Stomach (tissue), 9 donors: Measurements from ENCODE around the gene CTNNA3. TPM values are rescaled to one million over a fixed set of nuclear protein-coding genes. Genes with fewer than 3 reads are reported as not detected.

Source experiments
- DNase-seq, 2 donors: peaks; one replicate each; pipeline versions ENCODE4 v3.0.0 to v3.0.0-alpha.2; 2013 to 2019
- H3K27ac ChIP-seq, 5 donors: fragments of 200-600 bp in 4 of 5; sonication (generic) in 4 of 5; one replicate each; pipeline ENCODE4 v1.5.1; 2013 to 2019; ENCODE audit warnings: mild to moderate bottlenecking in 1 of 5, moderate library complexity in 1 of 5
- H3K27me3 ChIP-seq, 3 donors: fragments of 200-600 bp; sonication (generic); one replicate each; pipeline ENCODE4 v1.5.1; 2017 to 2019; ENCODE audit warnings: mixed run types in 1 of 3
- H3K36me3 ChIP-seq, 4 donors: fragments of 200-600 bp; sonication (generic); 1 replicate in 3 of 4; 2 replicates in 1 of 4; pipeline ENCODE4 v1.5.1; 2016 to 2019
- H3K4me1 ChIP-seq, 4 donors: fragments of 200-600 bp; sonication (generic); one replicate each; pipeline ENCODE4 v1.5.1; 2016 to 2019
- H3K4me3 ChIP-seq, 4 donors: fragments of 200-600 bp; sonication (generic) in 3 of 4; one replicate each; pipeline ENCODE4 v1.5.1; 2016 to 2019; ENCODE audit warnings: mild to moderate bottlenecking in 1 of 4
- H3K9me3 ChIP-seq, 4 donors: fragments of 200-600 bp; sonication (generic); one replicate each; pipeline ENCODE4 v1.5.1; 2016 to 2019
- CTCF ChIP-seq, 7 experiments: fragments of 450-650 bp in 4 of 7; fragments of 200-600 bp in 3 of 7; sonication (generic) in 3 of 7; IDR thresholded peaks; one replicate each; pipeline ENCODE4 v1.5.1; 2016 to 2019; ENCODE audit warnings: antibody characterized with exemption in 7 of 7, control low read depth in 2 of 7, mild to moderate bottlenecking in 1 of 7
- EP300 ChIP-seq: sonication (generic); formaldehyde crosslinking; IDR thresholded peaks from one replicate; pipeline ENCODE4 v1.6.1; 2017; ENCODE audit warnings: antibody characterized with exemption
- POLR2A ChIP-seq, 4 donors: fragments of 450-650 bp; IDR thresholded peaks; one replicate each; pipeline ENCODE4 v1.6.1; 2016; ENCODE audit warnings: antibody characterized with exemption in 4 of 4, control low read depth in 2 of 4, mild to moderate bottlenecking in 1 of 4, moderate library complexity in 1 of 4
- POLR2AphosphoS5 ChIP-seq, 3 donors: sonication (generic); formaldehyde crosslinking; IDR thresholded peaks; one replicate each; pipeline ENCODE4 v1.6.1; 2016; ENCODE audit warnings: antibody characterized with exemption in 3 of 3
- WGBS, 5 donors: extraction: QIAGEN DNeasy Blood & Tissue Kit in 3 of 5; methylation state at CpG; one replicate each; pipeline versions ENCODE4 v1.1.5 to v1.1.7; 2013 to 2018; 5-methylcytosine and 5-hydroxymethylcytosine counted together
- intact Hi-C: fragments of 100-400 bp; cut with DNase I; formaldehyde crosslinking; loops from one replicate; pipeline ENCODE4 v1.15.1; 2023; ENCODE audit warnings: low total_unique reads
- polyA plus RNA-seq, 3 donors: library from polyadenylated mRNA; stranded (reverse); fragments of 200-250 nt; gene quantifications; one replicate each; pipeline ENCODE4 v1.2.3, GENCODE V29; 2013
- total RNA-seq, 5 donors: library from RNA; depleted of rRNA; stranded (reverse); fragments of >200 nt; gene quantifications; one replicate each; pipeline versions ENCODE4 v1.1.0 to v1.2.3, GENCODE V29; 2014 to 2016
- donor health status: healthy with polysubstance abuse.
- donor health status: Bipolar disorder and iron deficiency.
- donor health status: healthy.

Gene CTNNA3
- total and polyA plus RNA-seq, 8 donors, result 0.14 to 46.1 (median 12.9) TPM; not detected in 2

- Histone ChIP-seq H3K27ac (no peak overlapping the region), H3K27me3 (no peaks in the 10 kb centered on the region), H3K36me3 (no peaks in the 10 kb centered on the region), H3K4me1 (peaks cover 0 to 4% (median 0%) of the 10 kb centered on the region in 4 donors), H3K9me3 (no peaks in the 10 kb centered on the region), H3K4me3 (no peak overlapping the region)
- no peak for DNase-seq
- intact Hi-C loops, result no loop called here
- TF ChIP-seq POLR2A (IDR thresholded peaks at IDR 0.05), result no peak
- TF ChIP-seq EP300, result no peak
- no peak for TF ChIP-seq CTCF (IDR thresholded peaks at IDR 0.05)
- TF ChIP-seq POLR2AphosphoS5 (IDR thresholded peaks at IDR 0.05), result no peak
- WGBS, 5 donors, result 83 to 94% (median 91%) methylated on average over 2 of the region's 2 CpGs
These were observed 1513.0 kb downstream of the CTNNA3 start for GRCh38 chr10:66183028-66183427.

GRCh38 chr10:66180581-66181318 lies 1515.2 kb downstream of the CTNNA3 start:
- TF ChIP-seq CTCF (IDR thresholded peaks at IDR 0.05), result peak in 5 of 7 experiments; percentile 39 to 65 (median 57)
- TF ChIP-seq POLR2AphosphoS5 (IDR thresholded peaks at IDR 0.05), result no peak
- TF ChIP-seq POLR2A (IDR thresholded peaks at IDR 0.05), result no peak
- H3K4me1 ChIP-seq, result peaks cover 0 to 4% (median 0%) of the 10 kb centered on the region in 4 donors
- no peak overlapping the region for H3K4me3 ChIP-seq
- H3K27me3 ChIP-seq, result no peaks in the 10 kb centered on the region
- no peak overlapping the region for H3K27ac ChIP-seq
- DNase-seq, result peak in 1 of 2 donors; percentile 85
- no peaks in the 10 kb centered on the region for H3K9me3 ChIP-seq
- WGBS, 5 donors, result 33 to 48% (median 42%) methylated on average over 5 of the region's 5 CpGs
- intact Hi-C loops, result no loop called here
- no peaks in the 10 kb centered on the region for H3K36me3 ChIP-seq

DNA sequence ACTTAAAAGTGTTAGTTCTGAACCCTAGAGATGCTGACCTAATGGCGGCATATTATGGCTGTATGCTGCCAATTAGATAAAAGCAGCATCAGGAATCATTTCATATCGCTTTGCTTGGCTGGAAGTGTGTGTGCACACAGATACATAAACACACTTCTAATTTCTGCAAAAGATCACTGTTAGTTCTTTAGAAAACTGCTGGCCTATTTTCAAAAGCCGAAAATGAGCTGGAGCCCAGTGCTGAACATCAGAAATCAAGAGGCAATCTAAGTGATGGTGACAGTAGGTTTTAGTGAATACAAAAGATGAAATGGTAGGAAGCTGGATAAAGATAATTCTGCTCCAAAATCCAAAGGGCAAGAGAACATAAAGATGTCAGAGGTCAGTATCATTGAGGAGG lies 1516.0 kb downstream of the CTNNA3 start:
- TF ChIP-seq CTCF (IDR thresholded peaks at IDR 0.05) (no peak), POLR2AphosphoS5 (IDR thresholded peaks at IDR 0.05) (no peak), POLR2A (IDR thresholded peaks at IDR 0.05) (no peak), EP300 (no peak)
- Histone ChIP-seq H3K27ac (no peak overlapping the region), H3K36me3 (no peaks in the 10 kb centered on the region), H3K4me3 (no peak overlapping the region), H3K27me3 (no peaks in the 10 kb centered on the region), H3K9me3 (no peaks in the 10 kb centered on the region), H3K4me1 (peaks cover 0 to 4% (median 0%) of the 10 kb centered on the region in 4 donors)
- no peak for DNase-seq
- 76 to 87% (median 83%) methylated on average over 3 of the region's 3 CpGs for WGBS, 5 donors
- intact Hi-C loops, result no loop called here

GRCh38 chr10:66176772-66177171 lies 1519.2 kb downstream of the CTNNA3 start:
- H3K36me3 ChIP-seq, result no peaks in the 10 kb centered on the region
- intact Hi-C loops, result no loop called here
- 53 to 64% (median 58%) methylated on average over 5 of the region's 5 CpGs for WGBS, 5 donors
- H3K4me3 ChIP-seq, result no peak overlapping the region
- no peak for DNase-seq
- H3K27ac ChIP-seq, result no peak overlapping the region
- TF ChIP-seq POLR2A (IDR thresholded peaks at IDR 0.05) (no peak), EP300 (no peak), POLR2AphosphoS5 (IDR thresholded peaks at IDR 0.05) (no peak), CTCF (IDR thresholded peaks at IDR 0.05) (no peak)
- no peaks in the 10 kb centered on the region for H3K27me3 ChIP-seq
- H3K4me1 ChIP-seq, result peaks cover 0 to 4% (median 0%) of the 10 kb centered on the region in 4 donors
- no peaks in the 10 kb centered on the region for H3K9me3 ChIP-seq
